Measurements from ENCODE around the gene GSG1L. TPM values are rescaled to one million over a fixed set of nuclear protein-coding genes. Genes with fewer than 3 reads are reported as not detected.

The GSG1L gene
- total and polyA plus RNA-seq, 9 of the 15 experiments (the other 6 are each of a cell fraction or from before 2014, with no cell fraction given), result not detected

- Histone ChIP-seq H3K36me3 (ENCODE audit: control insufficient read depth, insufficient read depth, low read length) (no peaks in the 10 kb centered on the region), H3K4me2 (ENCODE audit: insufficient read depth, low read length) (no peak overlapping the region), H4K20me1 (replicated peaks; ENCODE audit: control insufficient read depth, insufficient read depth, low read length) (no peaks in the 10 kb centered on the region), H3K79me2 (ENCODE audit: control insufficient read depth, insufficient read depth, low read length) (no peaks in the 10 kb centered on the region), H3K4me3 (no peak overlapping the region), H3K9me1 (ENCODE audit: control insufficient read depth, insufficient read depth, low read length) (peaks cover 4% of the 10 kb centered on the region), H3K27ac (ENCODE audit: extremely low read depth, low read depth, low read length) (no peak overlapping the region), H3K27me3 (ENCODE audit: control insufficient read depth in 2 of 2, insufficient read depth in 2 of 2, low read length in 2 of 2) (peaks cover 0 to 10% of the 10 kb centered on the region in 2 experiments; a peak in 1 of 5 replicates), H2AFZ (ENCODE audit: low read depth, low read length) (no peak overlapping the region), H3K4me1 (replicated peaks in 1 of 2; ENCODE audit: control insufficient read depth in 2 of 2, insufficient read depth in 2 of 2, low read length in 2 of 2) (no peaks in the 10 kb centered on the region), H3K9ac (ENCODE audit: insufficient read depth in 1 of 2, low read depth in 2 of 2, low read length in 2 of 2) (no peak overlapping the region), H3K9me3 (replicated peaks; ENCODE audit: control insufficient read depth, insufficient read depth, low read depth, low read length) (no peaks in the 10 kb centered on the region)
- POLR2A ChIA-PET, result no interaction called here
- peak; percentile 53 for TF ChIP-seq ZFP36 (IDR thresholded peaks at IDR 0.05; ENCODE audit: low read depth, low read length, partially characterized antibody)
- no peak for TF ChIP-seq RBBP5 (IDR thresholded peaks at IDR 0.05; ENCODE audit: borderline replicate concordance, insufficient read depth, low read length, poor library complexity, severe bottlenecking)
- TF ChIP-seq RBM25 (IDR thresholded peaks at IDR 0.05; ENCODE audit: low read depth, low read length, severe bottlenecking), result peak; percentile 84
- no TSS peak for BruUV-seq (replicated peaks)
- FAIRE-seq (no peak), DNase-seq (ENCODE audit: extremely low read depth in 1 of 4, low spot score in 3 of 4) (no peak), ATAC-seq (no peak)
- CTCF ChIA-PET (ENCODE audit: low intra/inter-chr PET ratio), result no interaction called here
- WGBS (ENCODE audit: insufficient coverage, low coverage, missing lambda C conversion rate), result no CpG with 5 or more reads among the region's 1 CpG
- intact Hi-C loops (cut with micrococcal nuclease), result no loop called here
- in situ Hi-C loops (cut with MboI), result no loop called here
Observed at GRCh38 chr16:27923751-27924150, 139.8 kb downstream of the GSG1L start.

- ChIA-PET CTCF (ENCODE audit: low intra/inter-chr PET ratio) (no interaction called here), POLR2A (interaction anchor here (0.6 kb wide), 1 partner anchor 257 kb away, joined by 3 read pairs; no protein-coding TSS in a partner anchor)
- DNase-seq (ENCODE audit: extremely low read depth in 1 of 4, low spot score in 3 of 4) (no peak), ATAC-seq (no peak), FAIRE-seq (no peak)
- Histone ChIP-seq H3K9ac (ENCODE audit: insufficient read depth in 1 of 2, low read depth in 2 of 2, low read length in 2 of 2) (no peak overlapping the region), H3K4me2 (ENCODE audit: insufficient read depth, low read length) (no peak overlapping the region), H3K79me2 (ENCODE audit: control insufficient read depth, insufficient read depth, low read length) (no peaks in the 10 kb centered on the region), H3K9me3 (replicated peaks; ENCODE audit: control insufficient read depth, insufficient read depth, low read depth, low read length) (no peaks in the 10 kb centered on the region), H2AFZ (ENCODE audit: low read depth, low read length) (no peak overlapping the region), H3K4me3 (no peak overlapping the region), H3K27ac (ENCODE audit: extremely low read depth, low read depth, low read length) (no peak overlapping the region), H4K20me1 (replicated peaks; ENCODE audit: control insufficient read depth, insufficient read depth, low read length) (no peaks in the 10 kb centered on the region), H3K27me3 (ENCODE audit: control insufficient read depth in 2 of 2, insufficient read depth in 2 of 2, low read length in 2 of 2) (peaks cover 0 to 17% of the 10 kb centered on the region in 2 experiments; a peak in 2 of 5 replicates), H3K36me3 (ENCODE audit: control insufficient read depth, insufficient read depth, low read length) (no peaks in the 10 kb centered on the region), H3K4me1 (replicated peaks in 1 of 2; ENCODE audit: control insufficient read depth in 2 of 2, insufficient read depth in 2 of 2, low read length in 2 of 2) (no peaks in the 10 kb centered on the region), H3K9me1 (ENCODE audit: control insufficient read depth, insufficient read depth, low read length) (peaks cover 4% of the 10 kb centered on the region)
- TF ChIP-seq EHMT2 (IDR thresholded peaks at IDR 0.05) (peak; percentile 96), C11orf30 (IDR thresholded peaks at IDR 0.05; ENCODE audit: low read depth) (no peak), MIER1 (IDR thresholded peaks at IDR 0.05; ENCODE audit: low read depth) (peak; percentile 88), ZNF3 (CRISPR knock-in tag; IDR thresholded peaks at IDR 0.05) (no peak)
- TF ChIP-seq, protein P1, sequence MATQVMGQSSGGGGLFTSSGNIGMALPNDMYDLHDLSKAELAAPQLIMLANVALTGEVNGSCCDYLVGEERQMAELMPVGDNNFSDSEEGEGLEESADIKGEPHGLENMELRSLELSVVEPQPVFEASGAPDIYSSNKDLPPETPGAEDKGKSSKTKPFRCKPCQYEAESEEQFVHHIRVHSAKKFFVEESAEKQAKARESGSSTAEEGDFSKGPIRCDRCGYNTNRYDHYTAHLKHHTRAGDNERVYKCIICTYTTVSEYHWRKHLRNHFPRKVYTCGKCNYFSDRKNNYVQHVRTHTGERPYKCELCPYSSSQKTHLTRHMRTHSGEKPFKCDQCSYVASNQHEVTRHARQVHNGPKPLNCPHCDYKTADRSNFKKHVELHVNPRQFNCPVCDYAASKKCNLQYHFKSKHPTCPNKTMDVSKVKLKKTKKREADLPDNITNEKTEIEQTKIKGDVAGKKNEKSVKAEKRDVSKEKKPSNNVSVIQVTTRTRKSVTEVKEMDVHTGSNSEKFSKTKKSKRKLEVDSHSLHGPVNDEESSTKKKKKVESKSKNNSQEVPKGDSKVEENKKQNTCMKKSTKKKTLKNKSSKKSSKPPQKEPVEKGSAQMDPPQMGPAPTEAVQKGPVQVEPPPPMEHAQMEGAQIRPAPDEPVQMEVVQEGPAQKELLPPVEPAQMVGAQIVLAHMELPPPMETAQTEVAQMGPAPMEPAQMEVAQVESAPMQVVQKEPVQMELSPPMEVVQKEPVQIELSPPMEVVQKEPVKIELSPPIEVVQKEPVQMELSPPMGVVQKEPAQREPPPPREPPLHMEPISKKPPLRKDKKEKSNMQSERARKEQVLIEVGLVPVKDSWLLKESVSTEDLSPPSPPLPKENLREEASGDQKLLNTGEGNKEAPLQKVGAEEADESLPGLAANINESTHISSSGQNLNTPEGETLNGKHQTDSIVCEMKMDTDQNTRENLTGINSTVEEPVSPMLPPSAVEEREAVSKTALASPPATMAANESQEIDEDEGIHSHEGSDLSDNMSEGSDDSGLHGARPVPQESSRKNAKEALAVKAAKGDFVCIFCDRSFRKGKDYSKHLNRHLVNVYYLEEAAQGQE (IDR thresholded peaks at IDR 0.05; ENCODE audit: borderline replicate concordance), result peak; percentile 95
- TF ChIP-seq, protein P1 (CRISPR knock-in tag; IDR thresholded peaks at IDR 0.05; ENCODE audit: low read depth), result peak; percentile 84
- BruUV-seq (replicated peaks), result no TSS peak
- 0% methylated on average over 3 of the region's 6 CpGs for WGBS (ENCODE audit: insufficient coverage, low coverage, missing lambda C conversion rate)
- in situ Hi-C loops (cut with MboI) (no loop called here), intact Hi-C loops (cut with micrococcal nuclease) (no loop called here)
Observed at GRCh38 chr16:27922433-27922832, 141.1 kb downstream of the GSG1L start.

All from K562 (cell line).